Measurements from ENCODE around the gene MBD5.

MBD5 gene

DNA sequence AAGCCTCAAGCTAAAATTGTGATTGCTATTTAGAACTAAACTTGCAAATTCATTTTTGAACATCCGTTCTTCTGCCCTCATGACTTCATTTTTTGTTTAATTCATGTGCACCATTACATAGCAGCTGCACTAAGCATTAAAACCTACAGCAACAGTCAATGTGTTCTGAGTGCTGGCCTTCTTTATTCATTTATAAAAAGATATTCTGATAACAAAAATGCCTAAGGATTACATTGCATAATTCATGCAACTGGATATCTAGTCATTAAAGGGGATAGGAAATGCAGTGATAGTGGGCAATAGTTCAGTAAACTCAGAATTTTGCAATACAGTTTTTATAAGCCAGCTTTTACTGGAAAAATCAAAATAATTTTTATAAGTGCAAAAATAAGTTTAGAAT is 329.3 kb downstream of the MBD5 start:
- no peak for DNase-seq

GRCh38 chr2:148351437-148352143 is 330.7 kb downstream of the MBD5 start:
- DNase-seq: no peak

GRCh38 chr2:148358375-148358774 is 337.5 kb downstream of the MBD5 start:
- DNase-seq: no peak

DNA sequence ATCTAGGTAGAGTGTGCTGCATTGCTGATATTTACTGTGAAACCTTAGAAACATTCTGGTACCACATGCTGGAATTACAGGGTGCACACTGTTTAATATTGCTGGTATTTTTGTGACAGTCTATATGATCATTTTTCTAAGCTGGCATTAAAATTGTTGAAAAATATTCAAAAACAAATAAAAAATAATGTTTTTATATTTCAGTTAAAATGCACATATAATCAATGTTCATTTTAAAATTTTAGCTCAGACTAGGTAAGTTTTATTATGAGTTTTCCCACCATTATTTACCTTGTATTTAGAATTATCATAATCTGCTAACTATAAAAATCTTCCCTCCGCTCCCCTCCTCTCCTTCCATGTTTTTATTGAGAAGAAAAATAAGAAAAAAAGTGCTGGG is 339.8 kb downstream of the MBD5 start:
- DNase-seq: no peak

DNA sequence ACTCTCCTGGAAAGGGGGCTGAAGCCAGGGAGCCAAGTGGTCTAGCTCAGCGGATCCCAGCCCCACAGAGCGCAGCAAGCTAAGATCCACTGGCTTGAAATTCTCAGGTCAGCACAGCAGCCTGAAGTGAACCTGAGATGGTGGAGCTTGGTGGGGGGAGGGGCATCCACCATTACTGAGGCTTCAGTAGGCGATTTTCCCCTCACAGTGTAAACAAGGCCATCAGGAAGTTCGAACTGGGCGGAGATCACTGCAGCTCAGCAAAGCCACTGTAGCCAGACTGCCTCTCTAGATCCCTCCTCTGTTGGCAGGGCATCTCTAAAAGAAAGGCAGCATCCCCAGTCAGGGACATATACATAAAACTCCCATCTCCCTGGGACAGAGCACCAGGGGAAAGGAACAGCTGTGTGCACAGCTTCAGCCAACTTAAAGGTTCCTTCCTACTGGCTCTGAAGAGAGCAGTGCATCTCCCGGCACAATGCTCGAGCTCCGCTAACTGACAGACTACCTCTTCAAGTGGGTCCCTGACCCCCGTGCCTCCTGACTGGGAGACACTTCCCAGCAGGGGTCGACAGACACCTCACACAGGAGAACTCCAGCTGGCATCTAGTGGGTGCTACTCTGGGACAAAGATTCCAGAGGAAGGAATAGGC is 341.4 kb downstream of the MBD5 start:
- DNase-seq: peak; percentile 17

- DNase-seq: no peak
These were observed 354.3 kb downstream of the MBD5 start for GRCh38 chr2:148375214-148375613.

DNA sequence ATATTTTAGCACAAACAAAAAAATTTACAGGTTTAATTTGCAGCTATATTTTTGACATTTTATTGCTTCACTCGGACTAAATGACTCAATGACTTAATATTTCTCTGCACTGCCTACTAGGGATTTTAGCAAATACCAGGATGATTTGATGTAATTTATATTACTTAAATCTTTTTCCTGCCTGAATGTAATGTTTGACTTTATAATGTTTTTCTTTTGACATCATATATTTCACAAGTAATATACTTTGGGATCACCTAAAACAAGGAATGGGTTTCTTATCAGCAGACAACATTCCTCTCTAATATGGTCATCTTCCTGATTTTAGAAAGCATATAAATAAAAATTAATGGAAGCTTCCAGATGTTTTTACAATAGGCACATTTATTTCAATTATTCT is 370.4 kb downstream of the MBD5 start:
- no peak for DNase-seq

DNA sequence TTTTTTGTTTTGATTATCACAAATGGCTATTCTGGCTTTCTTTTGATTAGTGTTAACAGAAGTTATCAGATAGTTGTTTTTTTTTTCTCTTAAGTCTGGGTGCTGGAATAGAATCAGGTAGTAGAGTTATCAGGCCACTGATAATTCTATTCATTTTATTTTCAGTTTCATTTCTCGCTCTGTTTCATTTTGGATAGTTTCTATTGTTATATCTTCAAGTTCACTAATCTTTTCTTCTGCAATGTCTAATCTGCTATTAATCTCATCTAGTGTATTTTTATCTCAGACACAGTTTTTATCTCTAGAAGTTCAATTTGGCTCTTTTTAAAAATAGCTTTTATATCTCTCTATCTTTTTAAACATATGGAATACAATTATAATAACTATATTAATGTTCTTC is 381.9 kb downstream of the MBD5 start:
- no peak for DNase-seq

- no peak for DNase-seq
These were observed 390.0 kb downstream of the MBD5 start for GRCh38 chr2:148410899-148411298.

- DNase-seq: peak; percentile 17
These were observed 395.4 kb downstream of the MBD5 start for GRCh38 chr2:148416248-148416647.

- no peak for DNase-seq
These were observed 409.2 kb downstream of the MBD5 start for GRCh38 chr2:148430101-148430500.

GRCh38 chr2:148447877-148448276 is 427.0 kb downstream of the MBD5 start:
- no peak for DNase-seq

- DNase-seq: no peak
These were observed 429.6 kb downstream of the MBD5 start for GRCh38 chr2:148450531-148450930.

DNA sequence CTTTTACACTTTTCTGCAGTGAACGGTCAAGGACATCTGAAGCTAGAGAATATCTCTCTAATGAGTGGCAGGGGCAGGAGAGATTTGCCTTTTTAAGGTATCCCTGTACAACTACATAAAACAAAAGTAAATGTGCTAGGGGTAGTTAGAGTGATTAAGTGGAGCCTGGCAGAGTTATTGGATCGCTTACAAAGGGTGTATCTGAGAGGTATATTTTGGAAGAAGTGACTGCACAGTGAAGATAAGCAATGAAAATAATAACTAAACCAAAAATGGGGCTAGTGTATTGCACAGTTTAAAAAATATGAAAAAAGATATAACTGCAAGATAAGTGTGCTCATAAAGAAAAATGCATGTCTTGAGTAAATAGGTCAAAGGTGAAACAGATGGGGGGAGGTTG is 430.2 kb downstream of the MBD5 start:
- DNase-seq: no peak

- DNase-seq: no peak
These were observed 434.9 kb downstream of the MBD5 start for GRCh38 chr2:148455791-148456190.

- no peak for DNase-seq
These were observed 437.3 kb downstream of the MBD5 start for GRCh38 chr2:148458171-148458570.

DNA sequence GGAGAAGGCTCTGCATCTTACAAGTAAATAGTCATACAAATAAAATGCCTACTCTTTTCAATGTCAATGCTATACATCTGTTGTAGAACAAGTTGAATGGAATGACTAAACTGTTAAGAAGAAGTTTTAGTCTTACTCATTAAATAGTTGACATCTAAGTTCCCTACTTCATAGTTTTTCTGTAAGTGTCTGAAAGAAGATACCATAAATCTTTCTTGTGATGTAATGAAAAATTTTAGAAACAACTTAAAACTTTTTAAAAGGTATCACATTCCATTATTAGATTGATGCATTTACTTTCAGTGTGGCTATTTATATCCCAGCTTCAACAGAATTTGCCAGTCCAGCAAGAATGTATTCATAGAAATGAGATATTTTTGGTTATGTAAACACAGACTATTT is 438.5 kb downstream of the MBD5 start:
- no peak for DNase-seq

- no peak for DNase-seq
These were observed 441.0 kb downstream of the MBD5 start for GRCh38 chr2:148461876-148462275.

DNA sequence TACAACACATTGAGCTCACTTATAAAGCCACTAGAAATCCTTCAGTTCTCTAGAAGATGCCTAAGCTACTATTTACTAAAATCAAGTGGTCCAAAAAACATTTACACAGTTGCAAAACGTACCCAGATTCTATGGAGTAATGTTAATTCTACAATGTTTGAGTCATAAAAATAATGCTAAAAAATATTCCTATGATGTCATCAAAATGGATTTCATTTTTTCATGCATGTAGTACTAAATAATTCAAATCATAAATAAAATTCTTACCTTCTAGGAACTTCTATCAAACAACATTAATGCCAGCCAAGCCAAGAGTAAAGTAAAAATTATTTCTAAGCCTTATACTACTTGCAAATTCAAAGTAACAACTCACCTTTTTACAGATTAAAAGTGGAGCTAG is 454.7 kb downstream of the MBD5 start:
- DNase-seq: no peak

- DNase-seq: no peak
These were observed 458.5 kb downstream of the MBD5 start for GRCh38 chr2:148479398-148479797.

DNA sequence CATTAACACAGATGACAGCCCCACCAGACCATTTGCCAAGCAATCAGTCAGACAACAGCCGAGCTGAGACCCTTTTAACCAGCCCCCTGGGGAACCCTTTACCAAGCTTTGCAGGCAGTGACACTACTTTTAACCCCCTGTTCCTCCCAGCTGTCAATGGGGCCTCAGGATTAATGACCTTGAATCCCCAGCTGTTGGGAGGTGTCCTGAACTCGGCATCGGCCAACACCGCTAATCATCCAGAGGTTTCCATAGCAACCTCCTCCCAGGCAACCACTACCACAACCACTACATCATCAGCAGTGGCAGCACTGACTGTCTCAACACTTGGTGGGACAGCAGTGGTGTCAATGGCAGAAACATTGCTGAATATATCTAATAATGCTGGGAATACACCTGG is 462.8 kb downstream of the MBD5 start:
- peak; percentile 52 for DNase-seq

DNA sequence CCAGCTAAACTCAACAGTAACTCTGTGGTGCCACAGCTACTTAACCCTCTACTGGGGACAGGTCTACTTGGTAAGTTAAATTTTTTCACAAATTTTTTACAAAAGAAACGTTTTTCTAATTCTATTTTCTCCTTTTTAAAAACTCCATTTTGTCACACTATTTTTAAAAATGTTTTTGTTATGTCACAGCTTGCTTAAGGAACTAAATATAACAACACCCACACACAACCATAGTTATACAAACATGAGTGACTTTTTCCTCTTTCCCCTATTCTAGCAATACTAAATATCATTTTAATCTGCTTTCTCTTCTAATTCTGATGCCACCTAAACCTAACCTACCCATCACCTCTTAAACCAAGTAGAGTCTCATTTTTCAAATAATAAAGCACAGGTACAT is 463.2 kb downstream of the MBD5 start:
- no peak for DNase-seq

DNA sequence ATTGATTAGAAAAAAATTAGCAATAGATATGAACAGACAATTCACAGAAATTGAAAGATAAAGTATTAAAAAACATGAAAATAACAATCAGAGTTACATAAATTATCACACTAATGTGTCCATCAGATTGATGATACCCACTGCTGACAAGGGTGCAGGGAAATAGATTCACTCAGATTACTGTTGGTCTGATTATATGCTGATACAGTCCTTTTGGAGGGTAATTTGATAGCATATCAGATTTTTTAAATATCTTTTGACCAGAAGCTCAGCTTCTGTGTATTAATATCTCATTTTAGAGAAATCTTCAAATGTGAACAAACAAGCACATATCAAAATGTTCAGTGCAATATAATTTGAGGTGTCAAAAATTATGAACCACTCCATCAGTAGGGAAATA is 465.8 kb downstream of the MBD5 start:
- no peak for DNase-seq

DNA sequence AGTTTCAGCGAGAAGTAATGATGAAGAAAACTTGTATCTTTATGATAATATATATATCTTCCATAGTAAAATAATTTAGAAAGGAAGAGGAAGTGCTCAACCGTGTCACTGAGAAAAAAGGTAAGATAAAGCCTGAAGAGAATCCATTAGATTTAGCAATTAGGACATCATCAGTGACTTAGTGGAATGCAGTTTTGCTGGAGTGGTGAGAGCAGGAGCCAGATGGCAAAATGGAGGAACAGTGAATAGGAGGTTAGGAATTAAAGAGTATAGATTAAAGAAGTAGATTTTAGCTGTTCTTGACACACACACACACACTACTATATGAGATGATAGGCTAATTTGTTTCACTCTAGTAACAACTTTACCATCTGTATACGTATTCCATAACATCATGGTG is 466.5 kb downstream of the MBD5 start:
- no peak for DNase-seq

DNA sequence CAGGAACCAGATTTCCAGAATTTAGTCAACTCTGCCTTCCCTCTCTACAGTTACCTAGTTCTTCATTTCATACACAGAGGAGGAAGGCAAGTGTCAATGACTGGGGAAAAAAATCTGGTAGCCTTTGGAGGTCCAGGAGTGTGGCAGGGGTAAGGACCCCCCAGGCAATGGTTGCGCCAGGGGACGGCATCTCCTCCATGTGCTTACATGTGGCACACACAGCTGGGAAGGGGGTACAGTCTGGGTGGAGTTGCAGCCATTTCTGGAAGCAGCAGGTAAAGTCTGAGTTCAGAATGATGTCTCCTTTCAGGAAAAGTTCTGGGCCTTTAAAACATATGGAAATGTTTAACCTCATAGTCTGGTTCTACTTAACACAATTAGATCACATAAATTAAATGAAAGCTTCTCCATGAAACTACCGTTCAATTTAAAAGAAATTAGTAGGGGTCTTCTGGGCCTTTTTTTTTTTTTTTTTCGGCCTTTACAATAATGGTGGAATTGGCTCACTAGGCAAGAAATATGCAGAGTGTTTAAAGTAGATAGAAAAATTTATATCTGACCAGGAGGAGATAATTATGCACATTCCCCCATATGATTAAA is 470.0 kb downstream of the MBD5 start:
- DNase-seq: no peak
